ENCODE data around the gene KLHDC2.
"Not testable (repeated sequence)": the region's sequence is repeated elsewhere in the genome, so short reads cannot be mapped to it uniquely, and the experiment has no call there.

The KLHDC2 gene

GRCh38 chr14:49769581-49770211, 1.7 kb downstream of the KLHDC2 start:
- H3K27ac ChIP-seq = peak overlapping the region; percentile 99
- TF ChIP-seq ZFX (IDR thresholded peaks at IDR 0.05; ENCODE audit: borderline replicate concordance) = no peak
- no peak for TF ChIP-seq CTCF (IDR thresholded peaks at IDR 0.05)

GRCh38 chr14:49770212-49770817, 2.4 kb downstream of the KLHDC2 start:
- peak overlapping the region; percentile 99 for H3K27ac ChIP-seq
- no peak for TF ChIP-seq ZFX (IDR thresholded peaks at IDR 0.05; ENCODE audit: borderline replicate concordance)

GRCh38 chr14:49771691-49772090, 3.7 kb downstream of the KLHDC2 start:
- H3K27ac ChIP-seq = peak overlapping the region; percentile 99

- no peak for TF ChIP-seq ZFX (IDR thresholded peaks at IDR 0.05; ENCODE audit: borderline replicate concordance)
- no peak for TF ChIP-seq CTCF (IDR thresholded peaks at IDR 0.05)
- no peak overlapping the region for H3K27ac ChIP-seq
These were observed 6.2 kb downstream of the KLHDC2 start for GRCh38 chr14:49774106-49774505.

GRCh38 chr14:49778421-49778820, 10.5 kb downstream of the KLHDC2 start:
- no peak for TF ChIP-seq ZFX (IDR thresholded peaks at IDR 0.05; ENCODE audit: borderline replicate concordance)
- no peak for TF ChIP-seq CTCF (IDR thresholded peaks at IDR 0.05)
- no peak overlapping the region for H3K27ac ChIP-seq

GRCh38 chr14:49781040-49781439, 13.1 kb downstream of the KLHDC2 start:
- not testable (repeated sequence) for H3K27ac ChIP-seq

GRCh38 chr14:49783394-49784014, 15.6 kb downstream of the KLHDC2 start:
- TF ChIP-seq CTCF (IDR thresholded peaks at IDR 0.05) (no peak), ZFX (IDR thresholded peaks at IDR 0.05; ENCODE audit: borderline replicate concordance) (no peak)
- no peak overlapping the region for H3K27ac ChIP-seq

GRCh38 chr14:49786315-49786714, 18.4 kb downstream of the KLHDC2 start:
- no peak overlapping the region for H3K27ac ChIP-seq
- TF ChIP-seq ZFX (IDR thresholded peaks at IDR 0.05; ENCODE audit: borderline replicate concordance) = no peak
- no peak for TF ChIP-seq CTCF (IDR thresholded peaks at IDR 0.05)

- no peak overlapping the region for H3K27ac ChIP-seq
- TF ChIP-seq CTCF (IDR thresholded peaks at IDR 0.05) = no peak
- no peak for TF ChIP-seq ZFX (IDR thresholded peaks at IDR 0.05; ENCODE audit: borderline replicate concordance)
These were observed 24.7 kb downstream of the KLHDC2 start for GRCh38 chr14:49792618-49793017.

All from 22Rv1 (cell line).